Activated CD4-positive, alpha-beta memory T cell treated with anti-CD3 and anti-CD28 coated beads for 36 hours (primary cell): Measurements from ENCODE around the gene FRMD5. TPM values are rescaled to one million over a fixed set of nuclear protein-coding genes. Genes with fewer than 3 reads are reported as not detected.
A peak's percentile ranks its signal among the peaks of the same experiment; 100 is the strongest.
"Not testable (repeated sequence)": the region's sequence is repeated elsewhere in the genome, so short reads cannot be mapped to it uniquely, and the experiment has no call there.

Experiments used
- CTCF ChIA-PET: fragments of 350-600 bp; sonication (Branson Sonifier 250); formaldehyde crosslinking; loops from one replicate; lab custom pipeline; 2021; ENCODE audit warnings: antibody characterized with exemption, inconsistent platforms; lab: Charles Lee
- POLR2A ChIA-PET: fragments of 350-600 bp; sonication (Branson Sonifier 250); formaldehyde crosslinking; loops from one replicate; lab custom pipeline; 2021; ENCODE audit warnings: antibody characterized with exemption; lab: Charles Lee
- DNase-seq: peaks from one replicate; pipeline ENCODE4 v3.0.0-alpha.2; 2020
- H3K27ac Mint-ChIP-seq: one replicate; pipeline ENCODE4 v1.8.0; 2021; ENCODE audit warnings: mixed read lengths
- H3K27me3 Mint-ChIP-seq: one replicate; pipeline ENCODE4 v1.8.0; 2021; ENCODE audit warnings: mixed read lengths
- H3K36me3 Mint-ChIP-seq: one replicate; pipeline ENCODE4 v1.8.0; 2021; ENCODE audit warnings: mixed read lengths
- H3K4me1 Mint-ChIP-seq: one replicate; pipeline ENCODE4 v1.8.0; 2021; ENCODE audit warnings: low read depth, mixed read lengths
- H3K4me3 Mint-ChIP-seq: one replicate; pipeline ENCODE4 v1.8.0; 2021; ENCODE audit warnings: mild to moderate bottlenecking, mixed read lengths
- H3K9me3 Mint-ChIP-seq: one replicate; pipeline ENCODE4 v1.8.0; 2021; ENCODE audit warnings: mixed read lengths
- intact Hi-C: fragments of 100-400 bp; cut with micrococcal nuclease; formaldehyde crosslinking; loops from one replicate; pipeline ENCODE4 v1.15.1; 2023
- total RNA-seq, 2 experiments: library from RNA; stranded (reverse); gene quantifications; one replicate each; pipeline ENCODE4 v1.2.3, GENCODE V29; 2021

Gene FRMD5
- total RNA-seq, 2 experiments from 2014 or later, result 0.24 to 0.31 TPM

DNA sequence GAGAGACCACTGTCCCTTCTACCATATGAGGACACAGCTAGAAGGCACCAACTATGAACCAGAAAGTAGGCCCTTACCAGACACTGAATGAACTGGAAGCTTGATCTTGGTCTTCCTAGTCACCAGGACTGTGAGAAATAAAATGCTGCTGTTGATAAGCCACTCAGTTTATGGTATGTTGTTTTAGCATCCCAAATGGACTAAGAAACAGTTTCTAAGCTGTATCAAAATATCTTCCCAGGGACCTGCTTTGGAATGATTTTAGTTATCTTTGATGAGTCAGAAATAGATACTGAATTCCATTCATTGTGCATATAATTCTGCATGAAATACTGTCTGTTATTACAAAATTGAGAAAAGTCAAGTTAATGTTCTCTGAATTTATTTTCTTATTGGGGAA, 349.6 kb downstream of the FRMD5 start:
- H3K4me1 Mint-ChIP-seq, result no peaks in the 10 kb centered on the region
- CTCF ChIA-PET, result no interaction called here
- H3K27ac Mint-ChIP-seq, result no peak overlapping the region
- no peak overlapping the region for H3K4me3 Mint-ChIP-seq
- H3K36me3 Mint-ChIP-seq, result peaks cover 45% of the 10 kb centered on the region
- no peaks in the 10 kb centered on the region for H3K9me3 Mint-ChIP-seq
- POLR2A ChIA-PET, result interaction anchor here (0.6 to 0.7 kb wide), 2 partner anchors 13 to 36 kb away, joined by 3 to 7 read pairs; no protein-coding TSS in a partner anchor
- intact Hi-C loops, result no loop called here
- DNase-seq, result no peak
- H3K27me3 Mint-ChIP-seq, result no peaks in the 10 kb centered on the region

DNA sequence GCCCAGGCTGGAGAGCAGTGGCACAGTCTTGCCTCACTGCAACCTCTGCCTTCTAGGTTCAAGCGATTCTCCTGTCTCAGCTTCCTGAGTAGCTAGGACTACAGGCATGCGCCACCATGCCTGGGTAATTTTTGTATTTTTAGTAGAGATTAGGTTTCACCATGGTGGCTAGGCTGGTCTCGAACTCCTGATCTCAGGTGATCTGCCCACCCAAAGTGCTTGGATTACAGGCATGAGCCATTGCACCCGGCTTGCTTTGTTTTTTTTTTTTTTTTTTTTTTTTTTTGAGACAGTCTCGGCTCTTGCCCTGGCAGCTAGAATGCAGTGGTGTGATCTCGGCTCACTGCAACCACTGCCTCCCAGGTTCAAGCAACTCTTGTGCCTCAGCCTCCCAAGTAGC, 362.6 kb downstream of the FRMD5 start:
- peaks cover 34% of the 10 kb centered on the region for H3K4me1 Mint-ChIP-seq
- H3K27ac Mint-ChIP-seq, result peak overlapping the region; percentile 2
- DNase-seq, H3K27me3 Mint-ChIP-seq, intact Hi-C loops, POLR2A ChIA-PET, CTCF ChIA-PET, H3K4me3 Mint-ChIP-seq, H3K9me3 Mint-ChIP-seq: not testable (repeated sequence)
- H3K36me3 Mint-ChIP-seq, result peaks cover 59% of the 10 kb centered on the region

DNA sequence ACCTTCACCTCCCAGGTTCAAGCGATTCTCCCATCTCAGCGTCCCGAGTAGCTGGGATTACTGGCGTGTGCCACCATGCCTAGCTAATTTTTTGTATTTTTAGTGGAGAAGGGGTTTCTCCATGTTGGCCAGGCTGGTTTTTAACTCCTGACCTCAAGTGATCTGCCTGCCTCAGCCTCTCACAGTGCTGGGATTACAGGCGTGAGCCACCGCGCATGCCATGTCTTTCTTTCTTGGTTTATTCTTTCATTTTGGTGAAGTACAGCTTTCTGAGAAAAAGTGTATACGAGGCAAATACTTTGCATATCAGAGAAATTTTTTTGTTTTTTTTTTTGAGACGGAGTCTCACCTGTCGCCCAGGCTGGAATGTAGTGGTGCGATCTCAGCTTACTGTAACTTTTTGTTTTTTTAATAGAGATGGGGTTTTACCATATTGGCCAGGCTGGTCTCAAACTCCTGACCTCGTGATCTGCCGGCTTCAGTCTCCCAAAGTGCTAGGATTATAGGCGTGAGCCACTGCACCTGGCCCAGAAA, 363.5 kb downstream of the FRMD5 start:
- peak overlapping the region; percentile 35 for H3K4me3 Mint-ChIP-seq
- CTCF ChIA-PET, H3K27me3 Mint-ChIP-seq, DNase-seq, H3K9me3 Mint-ChIP-seq, intact Hi-C loops, H3K27ac Mint-ChIP-seq: not testable (repeated sequence)
- POLR2A ChIA-PET, result interaction anchor here (1.6 kb wide), 1 partner anchor 82 kb away, joined by 3 read pairs; no protein-coding TSS in a partner anchor
- peaks cover 61% of the 10 kb centered on the region for H3K36me3 Mint-ChIP-seq
- H3K4me1 Mint-ChIP-seq, result peaks cover 34% of the 10 kb centered on the region

DNA sequence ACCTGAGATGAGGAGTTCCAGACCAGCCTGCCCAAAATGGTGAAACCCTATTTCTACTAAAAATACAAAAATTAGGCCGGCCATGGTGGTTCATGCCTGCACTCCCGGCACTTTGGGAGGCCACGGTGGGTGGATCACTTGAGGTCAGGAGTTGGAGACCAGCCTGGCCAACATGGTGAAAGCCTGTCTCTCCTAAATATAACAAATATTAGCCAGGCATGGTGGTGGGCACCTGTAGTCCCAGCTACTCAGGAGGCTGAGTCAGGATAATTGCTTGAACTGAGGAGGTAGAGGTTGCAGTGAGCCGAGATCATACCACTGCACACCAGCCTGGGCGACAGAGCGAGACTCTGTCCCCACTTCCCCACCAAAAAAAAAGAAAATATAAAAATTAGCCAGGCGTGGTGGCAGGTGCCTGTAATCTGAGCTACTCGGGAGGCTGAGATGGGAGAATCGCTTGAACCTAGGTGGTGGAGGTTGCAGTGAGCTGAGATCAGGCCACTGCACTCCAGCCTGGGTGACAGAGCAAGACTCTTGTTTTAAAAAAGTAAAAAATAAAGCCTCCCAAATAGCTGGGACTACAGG, 364.3 kb downstream of the FRMD5 start:
- CTCF ChIA-PET, H3K27me3 Mint-ChIP-seq, H3K4me3 Mint-ChIP-seq, DNase-seq, H3K27ac Mint-ChIP-seq, H3K9me3 Mint-ChIP-seq, intact Hi-C loops: not testable (repeated sequence)
- POLR2A ChIA-PET, result interaction anchor here (1.6 kb wide), 1 partner anchor 81 kb away, joined by 3 read pairs; no protein-coding TSS in a partner anchor
- Mint-ChIP-seq H3K4me1 (peaks cover 42% of the 10 kb centered on the region), H3K36me3 (peaks cover 57% of the 10 kb centered on the region)

DNA sequence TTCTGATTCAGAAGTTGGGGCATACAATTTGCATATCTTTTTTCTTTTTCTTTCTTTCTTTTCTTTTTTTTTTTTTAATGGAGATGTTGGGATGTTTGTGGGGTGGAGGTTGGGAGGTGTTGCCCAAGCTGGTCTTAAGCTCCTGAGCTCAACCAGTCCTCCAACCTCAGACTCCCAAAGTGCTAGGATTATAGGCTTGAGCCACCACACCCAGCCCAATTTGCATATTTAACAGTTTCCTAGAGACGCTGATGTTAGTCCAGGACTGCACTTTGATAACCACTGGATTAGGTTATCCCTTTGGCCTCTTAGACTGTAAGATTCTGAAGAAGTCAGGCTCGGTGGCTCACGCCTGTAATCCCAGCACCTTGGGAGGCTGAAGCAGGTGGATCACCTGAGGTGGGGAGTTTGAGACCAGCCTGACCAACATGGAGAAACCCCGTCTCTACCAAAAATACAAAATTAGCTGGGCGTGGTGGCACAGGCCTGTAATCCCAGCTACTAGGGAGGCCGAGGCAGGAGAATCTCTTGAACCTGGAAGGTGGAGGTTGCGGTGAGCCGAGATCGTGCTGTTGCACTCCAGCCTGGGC, 365.0 kb downstream of the FRMD5 start:
- CTCF ChIA-PET, POLR2A ChIA-PET, DNase-seq, H3K27ac Mint-ChIP-seq, H3K27me3 Mint-ChIP-seq, H3K9me3 Mint-ChIP-seq: not testable (repeated sequence)
- Mint-ChIP-seq H3K4me3 (peak overlapping the region; percentile 94), H3K36me3 (peaks cover 53% of the 10 kb centered on the region), H3K4me1 (peaks cover 44% of the 10 kb centered on the region)
- intact Hi-C loops, result loop anchor here (10.0 kb wide), 4 partner anchors 455 to 1575 kb away; partner anchors contain the start of genes EIF3J and GOLM2

DNA sequence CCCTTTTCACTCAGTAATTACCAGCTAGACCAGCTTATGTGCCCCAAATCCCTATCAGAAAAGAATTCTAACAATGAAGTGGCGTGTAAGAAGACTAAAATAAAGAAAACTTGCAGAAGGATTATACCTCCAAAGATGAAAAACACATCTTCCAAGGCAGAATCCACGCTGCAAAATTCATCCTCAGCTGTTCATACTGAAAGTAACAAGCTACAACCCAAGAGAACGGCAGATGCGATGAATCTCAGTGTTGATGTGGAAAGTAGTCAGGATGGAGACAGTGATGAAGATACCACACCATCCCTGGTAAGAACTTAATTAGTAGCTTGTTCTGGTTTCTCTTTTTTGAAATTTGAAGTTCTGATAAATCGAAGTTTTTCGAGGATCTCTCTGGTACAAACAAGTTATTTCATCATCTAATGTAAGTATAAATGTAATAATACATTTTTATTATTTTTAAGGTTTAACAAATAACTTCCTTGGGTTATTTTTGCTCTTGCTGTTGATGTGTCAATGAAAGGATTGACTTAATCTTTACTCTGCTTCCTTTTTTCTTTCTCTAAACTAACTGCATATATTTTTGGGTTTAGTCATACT, 366.9 kb downstream of the FRMD5 start:
- Mint-ChIP-seq H3K4me1 (peaks cover 54% of the 10 kb centered on the region), H3K36me3 (peaks cover 48% of the 10 kb centered on the region), H3K4me3 (peak overlapping the region; percentile 94), H3K9me3 (no peaks in the 10 kb centered on the region), H3K27ac (peak overlapping the region; percentile 94), H3K27me3 (no peaks in the 10 kb centered on the region)
- CTCF ChIA-PET, result interaction anchor here (0.9 to 1.6 kb wide), 4 partner anchors 15 to 387 kb away, joined by 3 to 6 read pairs (median 4); no protein-coding TSS in a partner anchor
- POLR2A ChIA-PET, result interaction anchor here (0.5 to 2.3 kb wide), 11 partner anchors 8 to 82 kb away, joined by 3 to 10 read pairs (median 4); partner anchors contain the start of genes ELL3, HYPK, PDIA3 and SERF2
- DNase-seq, result peak; percentile 49
- intact Hi-C loops, result loop anchor here (10.0 kb wide), 4 partner anchors 457 to 1577 kb away; partner anchors contain the start of genes EIF3J and GOLM2

DNA sequence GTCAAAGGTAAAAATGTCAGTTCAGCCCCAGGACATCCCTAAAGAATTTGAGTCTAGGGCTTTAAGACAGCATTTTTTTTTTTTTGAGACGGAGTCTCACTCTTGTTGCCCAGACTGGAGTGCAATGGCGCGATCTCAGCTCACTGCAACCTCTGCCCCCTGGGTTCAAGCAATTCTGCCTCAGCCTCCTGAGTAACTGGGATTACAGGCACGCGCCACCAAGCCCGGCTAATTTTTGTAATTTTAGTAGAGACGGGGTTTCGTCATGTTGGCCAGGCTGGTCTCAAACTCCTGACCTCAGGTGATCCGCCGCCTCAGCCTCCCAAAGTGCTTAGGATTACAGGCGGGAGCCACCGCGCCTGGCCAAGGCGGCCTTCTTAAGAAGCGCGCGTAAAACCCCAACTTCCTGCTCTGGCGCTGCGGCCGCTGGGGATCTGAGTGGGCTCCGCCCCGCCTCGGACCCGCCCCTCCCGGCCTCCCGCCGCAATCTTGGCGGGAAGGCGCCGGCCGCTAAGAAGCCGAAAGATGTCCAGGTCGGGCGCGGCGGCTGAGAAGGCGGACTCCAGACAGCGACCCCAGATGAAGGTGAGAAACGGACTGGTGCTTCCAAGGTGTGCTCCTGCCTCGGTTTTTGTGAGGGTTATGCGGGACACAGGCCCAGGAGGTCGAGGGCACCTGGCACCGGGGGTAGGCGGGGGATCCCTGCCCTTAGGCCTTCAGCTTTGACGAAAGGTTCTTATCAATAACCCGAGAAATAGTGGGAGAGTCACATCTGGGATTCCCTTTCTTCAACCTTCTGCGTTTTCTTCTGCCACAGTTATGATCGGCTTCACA, 368.3 kb downstream of the FRMD5 start, which contains the start of gene WDR76:
Gene WDR76 (plus strand): TSS at position 495 of the 834 bp plus-strand sequence. CDS start 31 bp downstream, at position 526.
- peak within 1 kb of the TSS; percentile 94 for H3K4me3 Mint-ChIP-seq
- DNase-seq, result peak; percentile 90
- peak within 1 kb of the TSS; percentile 94 for H3K27ac Mint-ChIP-seq
- H3K9me3 Mint-ChIP-seq, result no peaks in the 10 kb centered on the region
- H3K4me1 Mint-ChIP-seq, result peaks cover 59% of the 10 kb centered on the region
- no peaks in the 10 kb centered on the region for H3K27me3 Mint-ChIP-seq
- ChIA-PET CTCF (interaction anchor here (1.6 kb wide), 1 partner anchor 17 kb away, joined by 6 read pairs; no protein-coding TSS in a partner anchor), POLR2A (interaction anchor here (0.6 to 2.3 kb wide), 8 partner anchors 10 to 70 kb away, joined by 3 to 10 read pairs (median 5); partner anchors contain the start of genes ELL3, HYPK, SERF2 and SERINC4)
- intact Hi-C loops, result loop anchor here (2.0 to 10.0 kb wide), 6 partner anchors 78 to 1578 kb away; partner anchors contain the start of genes EIF3J and GOLM2
- peaks cover 40% of the 10 kb centered on the region for H3K36me3 Mint-ChIP-seq

DNA sequence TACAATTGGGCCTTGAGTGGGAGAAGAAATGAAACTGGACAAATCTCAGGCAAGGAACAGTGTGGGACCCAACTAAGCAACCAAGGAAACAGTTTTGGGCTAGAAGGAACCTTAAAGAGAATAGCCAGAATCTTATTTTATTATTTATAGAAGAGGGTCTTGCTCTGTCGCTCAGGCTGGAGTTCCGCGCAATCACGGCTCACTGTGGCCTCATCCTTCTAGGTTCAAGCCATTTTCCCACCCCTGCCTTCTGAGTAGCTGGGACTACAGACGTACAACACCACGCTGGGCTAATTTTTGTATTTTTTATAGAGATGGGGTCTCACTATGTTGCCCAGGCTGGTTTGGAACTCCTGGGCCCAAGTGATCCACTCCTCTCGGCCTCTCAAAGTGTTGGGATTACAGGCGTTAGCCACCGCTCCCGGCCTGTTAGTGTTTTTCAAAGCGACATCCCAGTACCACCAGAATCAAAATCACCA, 369.0 kb downstream of the FRMD5 start:
- Mint-ChIP-seq H3K36me3 (peaks cover 40% of the 10 kb centered on the region), H3K27ac (peak overlapping the region; percentile 94), H3K9me3 (no peaks in the 10 kb centered on the region), H3K27me3 (no peaks in the 10 kb centered on the region), H3K4me3 (peak overlapping the region; percentile 94), H3K4me1 (peaks cover 62% of the 10 kb centered on the region)
- ChIA-PET CTCF (no interaction called here), POLR2A (no interaction called here)
- intact Hi-C loops, result loop anchor here (2.0 to 10.0 kb wide), 6 partner anchors 77 to 1579 kb away; partner anchors contain the start of genes EIF3J and GOLM2
- DNase-seq, result no peak

DNA sequence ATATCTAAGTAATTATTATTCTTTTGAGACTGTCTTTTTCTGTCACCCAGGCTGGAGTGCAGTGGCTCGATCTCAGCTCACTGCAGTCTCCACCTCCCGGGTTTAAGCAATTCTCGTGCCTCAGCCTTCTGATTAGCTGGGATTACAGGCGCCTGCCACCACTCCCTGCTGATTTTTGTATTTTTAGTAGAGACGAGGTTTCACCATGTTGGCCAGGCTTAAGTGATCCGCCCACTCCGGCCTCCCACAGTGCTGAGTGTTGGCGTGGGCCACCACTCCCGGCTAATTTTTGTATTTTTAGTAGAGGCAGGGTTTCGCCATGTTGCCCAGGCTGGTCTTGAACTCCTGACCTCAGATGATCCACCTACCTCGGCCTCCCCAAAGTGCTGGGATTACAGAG, 369.8 kb downstream of the FRMD5 start:
- Mint-ChIP-seq H3K4me1 (peaks cover 59% of the 10 kb centered on the region), H3K27ac (peak overlapping the region; percentile 97), H3K36me3 (peaks cover 38% of the 10 kb centered on the region), H3K4me3 (peak overlapping the region; percentile 32)
- CTCF ChIA-PET, result interaction anchor here (1.2 kb wide), 1 partner anchor 384 kb away, joined by 3 read pairs; no protein-coding TSS in a partner anchor
- intact Hi-C loops, result loop anchor here (10.0 kb wide), 4 partner anchors 459 to 1579 kb away; partner anchors contain the start of genes EIF3J and GOLM2
- H3K27me3 Mint-ChIP-seq, H3K9me3 Mint-ChIP-seq: not testable (repeated sequence)
- POLR2A ChIA-PET, result interaction anchor here (1.2 to 1.7 kb wide), 6 partner anchors 13 to 903 kb away, joined by 4 to 17 read pairs (median 6); partner anchors contain the start of genes ELL3, HYPK, SERF2 and SERINC4
- peak; percentile 17 for DNase-seq

DNA sequence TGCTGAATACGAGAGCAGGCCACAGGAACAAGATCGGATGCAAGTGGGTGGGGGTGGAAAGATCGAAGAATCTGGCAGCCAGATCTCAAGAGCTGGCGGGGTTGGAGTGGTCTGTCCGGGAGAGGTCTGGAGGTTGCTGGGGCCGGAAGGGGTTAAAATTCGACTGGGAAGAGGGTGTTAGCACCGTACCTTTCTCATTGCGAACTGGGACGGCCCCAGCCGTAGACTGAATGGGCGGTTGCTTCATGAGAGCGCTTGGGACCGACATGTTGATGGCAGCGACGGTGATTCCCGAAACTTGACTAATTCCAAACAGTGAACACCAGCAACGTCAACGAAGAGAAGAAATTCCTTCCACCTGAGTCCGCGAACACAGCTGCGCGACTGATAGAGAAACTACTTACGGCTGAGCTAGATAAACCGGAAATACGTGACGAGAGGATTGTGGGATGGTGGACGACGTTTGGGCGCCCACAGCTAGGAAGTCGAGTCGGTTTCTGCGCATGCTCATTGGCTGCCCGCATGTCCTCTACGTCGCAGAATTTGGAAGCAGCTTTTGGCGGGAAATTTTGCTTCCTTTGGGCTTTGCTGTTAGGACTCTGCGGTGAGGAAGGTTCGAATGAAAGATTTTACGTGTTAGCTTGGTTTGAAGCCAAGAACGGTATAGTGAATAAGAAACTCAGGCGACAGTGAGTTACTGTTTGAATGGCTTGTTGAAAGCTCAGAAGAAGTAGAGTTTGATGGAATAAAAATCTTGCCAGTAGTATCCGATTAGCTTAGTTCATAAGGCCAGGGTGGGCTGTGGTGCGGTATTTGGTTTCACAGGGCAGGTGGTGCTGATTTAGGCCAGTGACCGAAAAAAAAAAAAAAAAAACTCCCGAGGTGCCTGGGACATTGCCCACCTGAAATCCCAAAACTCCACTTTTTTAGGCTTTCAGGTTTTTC, 370.5 kb downstream of the FRMD5 start, which contains the start of gene MFAP1:
Gene MFAP1 (minus strand): TSS at position 389 of the 945 bp plus-strand sequence. CDS start 121 bp downstream, at position 268.
- DNase-seq, result peak; percentile 96
- no peaks in the 10 kb centered on the region for H3K9me3 Mint-ChIP-seq
- intact Hi-C loops, result loop anchor here (1.0 to 10.0 kb wide), 8 partner anchors 24 to 1580 kb away; partner anchors contain the start of genes CTDSPL2, EIF3J, GOLM2 and HYPK
- ChIA-PET CTCF (interaction anchor here (0.6 to 1.2 kb wide), 3 partner anchors 33 to 383 kb away, joined by 3 read pairs; no protein-coding TSS in a partner anchor), POLR2A (interaction anchor here (1.0 to 1.7 kb wide), 7 partner anchors 12 to 904 kb away, joined by 3 to 17 read pairs (median 5); partner anchors contain the start of genes ELL3, HYPK, SERF2 and SERINC4)
- peak within 1 kb of the TSS; percentile 99 for H3K4me3 Mint-ChIP-seq
- peak within 1 kb of the TSS; percentile 97 for H3K27ac Mint-ChIP-seq
- H3K4me1 Mint-ChIP-seq, result peaks cover 56% of the 10 kb centered on the region
- H3K27me3 Mint-ChIP-seq, result no peaks in the 10 kb centered on the region
- H3K36me3 Mint-ChIP-seq, result peaks cover 32% of the 10 kb centered on the region
